HG03135 (cell line): ENCODE data around the gene GPS1.
"Not testable (repeated sequence)": the region's sequence is repeated elsewhere in the genome, so short reads cannot be mapped to it uniquely, and the experiment has no call there.

Experiments used
- ATAC-seq: cut with Tn5 transposase; IDR thresholded peaks from one replicate; pipeline ENCODE4 v1.9.1; 2021; ENCODE audit warnings: mild to moderate bottlenecking, moderate library complexity; ENCODE audit not compliant: unreplicated experiment

The GPS1 gene

GRCh38 chr17:82025401-82026107, 26.1 kb upstream of the GPS1 start:
- ATAC-seq, result no peak

GRCh38 chr17:82028246-82028645, 23.5 kb upstream of the GPS1 start:
- no peak for ATAC-seq

- ATAC-seq, result no peak
Observed at GRCh38 chr17:82028966-82029365, 22.7 kb upstream of the GPS1 start.

GRCh38 chr17:82029391-82029790, 22.3 kb upstream of the GPS1 start:
- no peak for ATAC-seq

- ATAC-seq, result no peak
Observed at GRCh38 chr17:82029990-82030469, 21.7 kb upstream of the GPS1 start.

- peak; percentile 44 for ATAC-seq
Observed at GRCh38 chr17:82030470-82031302, 21.0 kb upstream of the GPS1 start.

- no peak for ATAC-seq
Observed at GRCh38 chr17:82031303-82031884, 20.3 kb upstream of the GPS1 start, which contains the start of gene RAC3. TSS of gene RAC3 (plus strand) at chr17:82031678. CDS start at chr17:82031762, 84 bp downstream.

GRCh38 chr17:82031885-82032627, 19.6 kb upstream of the GPS1 start:
- ATAC-seq, result no peak

- ATAC-seq, result no peak
Observed at GRCh38 chr17:82033359-82034085, 18.2 kb upstream of the GPS1 start.

- ATAC-seq, result no peak
Observed at GRCh38 chr17:82034371-82035011, 17.2 kb upstream of the GPS1 start.

- no peak for ATAC-seq
Observed at GRCh38 chr17:82035488-82035887, 16.2 kb upstream of the GPS1 start.

- ATAC-seq, result no peak
Observed at GRCh38 chr17:82035956-82036633, 15.6 kb upstream of the GPS1 start.

GRCh38 chr17:82036634-82037091, 15.0 kb upstream of the GPS1 start:
- no peak for ATAC-seq

- ATAC-seq, result peak; percentile 86
Observed at GRCh38 chr17:82037092-82037888, 14.4 kb upstream of the GPS1 start, which contains the start of gene DCXR. TSS of gene DCXR (minus strand) at chr17:82037697. CDS start at chr17:82037682, 15 bp downstream.

GRCh38 chr17:82037889-82038195, 13.9 kb upstream of the GPS1 start:
- ATAC-seq, result no peak

GRCh38 chr17:82038796-82039409, 12.8 kb upstream of the GPS1 start:
- ATAC-seq, result not testable (repeated sequence)

GRCh38 chr17:82039695-82040299, 11.9 kb upstream of the GPS1 start:
- no peak for ATAC-seq
